ENCODE measurements around the gene CIROP. TPM values are rescaled to one million over a fixed set of nuclear protein-coding genes. Genes with fewer than 3 reads are reported as not detected.

CIROP gene
- total RNA-seq, 2 donors from 2014 or later, result 0.64 to 1.4 TPM

GRCh38 chr14:23069413-23069806, 35.4 kb downstream of the CIROP start:
- H3K9me3 ChIP-seq (ENCODE audit: control insufficient read depth, low read length), result no peaks in the 10 kb centered on the region
- no peak overlapping the region for H3K27ac ChIP-seq (ENCODE audit: low read depth, low read length)
- Mint-ChIP-seq H3K4me1 (peaks cover 52% of the 10 kb centered on the region), H3K9me3 (no peaks in the 10 kb centered on the region), H3K27ac (peak overlapping the region; percentile 87), H3K4me3 (peak overlapping the region; percentile 90), H3K36me3 (ENCODE audit: low read depth) (peaks cover 69% of the 10 kb centered on the region), H3K27me3 (ENCODE audit: insufficient read depth) (no peaks in the 10 kb centered on the region)
- 20 to 67% methylated on average over 1 to 2 of the region's 4 CpGs for WGBS, 2 experiments (ENCODE audit: insufficient coverage in 1 of 2, insufficient read length in 1 of 2)
- H3K9ac ChIP-seq (ENCODE audit: extremely low read depth, low read length, poor library complexity, severe bottlenecking), result no peak overlapping the region
- H3K4me1 ChIP-seq (ENCODE audit: control insufficient read depth, insufficient read depth, low read length), result peaks cover 34% of the 10 kb centered on the region
- H3K4me3 ChIP-seq (ENCODE audit: low read length), result peak overlapping the region; percentile 90
- DNase-seq, result no peak
- no peak for TF ChIP-seq CTCF (conservative IDR thresholded peaks at IDR 0.05)
- no peaks in the 10 kb centered on the region for H3K27me3 ChIP-seq (ENCODE audit: control insufficient read depth, insufficient read depth, low read length, poor library complexity, severe bottlenecking)
- H3K36me3 ChIP-seq (ENCODE audit: control insufficient read depth, insufficient read depth, low read length), result peaks cover 66% of the 10 kb centered on the region

- H3K27ac ChIP-seq (ENCODE audit: low read depth, low read length), result no peak overlapping the region
- H3K27me3 Mint-ChIP-seq (ENCODE audit: insufficient read depth), result no peaks in the 10 kb centered on the region
- peak overlapping the region; percentile 87 for H3K27ac Mint-ChIP-seq
- DNase-seq, result peak; percentile 96
- peaks cover 34% of the 10 kb centered on the region for H3K4me1 ChIP-seq (ENCODE audit: control insufficient read depth, insufficient read depth, low read length)
- H3K4me3 Mint-ChIP-seq, result peak overlapping the region; percentile 90
- peak overlapping the region; percentile 90 for H3K4me3 ChIP-seq (ENCODE audit: low read length)
- WGBS, 2 experiments (ENCODE audit: insufficient coverage in 1 of 2, insufficient read length in 1 of 2), result 4 to 37% methylated on average over 5 to 8 of the region's 8 CpGs
- no peaks in the 10 kb centered on the region for H3K27me3 ChIP-seq (ENCODE audit: control insufficient read depth, insufficient read depth, low read length, poor library complexity, severe bottlenecking)
- peaks cover 69% of the 10 kb centered on the region for H3K36me3 Mint-ChIP-seq (ENCODE audit: low read depth)
- TF ChIP-seq CTCF (conservative IDR thresholded peaks at IDR 0.05), result peak; percentile 99
- no peak overlapping the region for H3K9ac ChIP-seq (ENCODE audit: extremely low read depth, low read length, poor library complexity, severe bottlenecking)
- H3K9me3 ChIP-seq (ENCODE audit: control insufficient read depth, low read length), result no peaks in the 10 kb centered on the region
- peaks cover 66% of the 10 kb centered on the region for H3K36me3 ChIP-seq (ENCODE audit: control insufficient read depth, insufficient read depth, low read length)
- H3K9me3 Mint-ChIP-seq, result no peaks in the 10 kb centered on the region
- peaks cover 55% of the 10 kb centered on the region for H3K4me1 Mint-ChIP-seq
Measured at GRCh38 chr14:23068789-23069412, 35.9 kb downstream of the CIROP start.

GRCh38 chr14:23067847-23068788, 36.7 kb downstream of the CIROP start:
- Mint-ChIP-seq H3K4me3 (peak overlapping the region; percentile 90), H3K27ac (peak overlapping the region; percentile 87), H3K9me3 (no peaks in the 10 kb centered on the region), H3K4me1 (peaks cover 56% of the 10 kb centered on the region), H3K36me3 (ENCODE audit: low read depth) (peaks cover 72% of the 10 kb centered on the region), H3K27me3 (ENCODE audit: insufficient read depth) (no peaks in the 10 kb centered on the region)
- DNase-seq, result peak; percentile 46
- H3K27me3 ChIP-seq (ENCODE audit: control insufficient read depth, insufficient read depth, low read length, poor library complexity, severe bottlenecking), result no peaks in the 10 kb centered on the region
- no peak overlapping the region for H3K27ac ChIP-seq (ENCODE audit: low read depth, low read length)
- TF ChIP-seq CTCF (conservative IDR thresholded peaks at IDR 0.05), result no peak
- peaks cover 66% of the 10 kb centered on the region for H3K36me3 ChIP-seq (ENCODE audit: control insufficient read depth, insufficient read depth, low read length)
- 86 to 89% methylated on average over 7 to 12 of the region's 14 CpGs for WGBS, 2 experiments (ENCODE audit: insufficient coverage in 1 of 2, insufficient read length in 1 of 2)
- peak overlapping the region; percentile 76 for H3K4me3 ChIP-seq (ENCODE audit: low read length)
- H3K4me1 ChIP-seq (ENCODE audit: control insufficient read depth, insufficient read depth, low read length), result peaks cover 34% of the 10 kb centered on the region
- no peak overlapping the region for H3K9ac ChIP-seq (ENCODE audit: extremely low read depth, low read length, poor library complexity, severe bottlenecking)
- H3K9me3 ChIP-seq (ENCODE audit: control insufficient read depth, low read length), result no peaks in the 10 kb centered on the region

All from endodermal cell (in vitro differentiated cells).